ENCODE results near the gene TBX10. TPM values are rescaled to one million over a fixed set of nuclear protein-coding genes. Genes with fewer than 3 reads are reported as not detected.
"Not testable (repeated sequence)": the region's sequence is repeated elsewhere in the genome, so short reads cannot be mapped to it uniquely, and the experiment has no call there.

Gene TBX10
- total RNA-seq, 2 experiments from 2014 or later, result not detected

GRCh38 chr11:67637441-67637840 lies 2.1 kb downstream of the TBX10 start:
- CTCF ChIA-PET; H3K9me3 Mint-ChIP-seq; POLR2A ChIA-PET; H3K27ac Mint-ChIP-seq; DNase-seq; H3K4me1 Mint-ChIP-seq; H3K36me3 Mint-ChIP-seq (ENCODE audit: low read depth); H3K27me3 Mint-ChIP-seq; H3K4me3 Mint-ChIP-seq: not testable (repeated sequence)

GRCh38 chr11:67636962-67637361 lies 2.6 kb downstream of the TBX10 start:
- Mint-ChIP-seq H3K4me3 (no peak overlapping the region), H3K9me3 (no peaks in the 10 kb centered on the region), H3K4me1 (peaks cover 9% of the 10 kb centered on the region), H3K36me3 (ENCODE audit: low read depth) (no peaks in the 10 kb centered on the region), H3K27ac (no peak overlapping the region), H3K27me3 (no peaks in the 10 kb centered on the region)
- CTCF ChIA-PET, result interaction anchor here (1.0 to 1.4 kb wide), 2 partner anchors 13 to 18 kb away, joined by 3 to 4 read pairs; no protein-coding TSS in a partner anchor
- DNase-seq, result no peak
- POLR2A ChIA-PET, result interaction anchor here (1.6 kb wide), 1 partner anchor 23 kb away, joined by 3 read pairs; no protein-coding TSS in a partner anchor

GRCh38 chr11:67635231-67635521 lies 4.4 kb downstream of the TBX10 start:
- ChIA-PET CTCF (interaction anchor here (1.2 kb wide), 1 partner anchor 22 kb away, joined by 8 read pairs; no protein-coding TSS in a partner anchor), POLR2A (interaction anchor here (1.0 kb wide), 1 partner anchor 11 kb away, joined by 5 read pairs; no protein-coding TSS in a partner anchor)
- Mint-ChIP-seq H3K9me3 (no peaks in the 10 kb centered on the region), H3K27me3 (no peaks in the 10 kb centered on the region), H3K4me1 (peaks cover 18% of the 10 kb centered on the region), H3K4me3 (no peak overlapping the region), H3K27ac (no peak overlapping the region), H3K36me3 (ENCODE audit: low read depth) (no peaks in the 10 kb centered on the region)
- DNase-seq, result no peak

GRCh38 chr11:67634366-67635230 lies 5.0 kb downstream of the TBX10 start:
- H3K27ac Mint-ChIP-seq, result no peak overlapping the region
- no peak overlapping the region for H3K4me3 Mint-ChIP-seq
- ChIA-PET CTCF (no interaction called here), POLR2A (interaction anchor here (1.0 kb wide), 1 partner anchor 11 kb away, joined by 5 read pairs; no protein-coding TSS in a partner anchor)
- no peaks in the 10 kb centered on the region for H3K36me3 Mint-ChIP-seq (ENCODE audit: low read depth)
- DNase-seq, result no peak
- H3K27me3 Mint-ChIP-seq, result no peaks in the 10 kb centered on the region
- H3K9me3 Mint-ChIP-seq, result no peaks in the 10 kb centered on the region
- peaks cover 18% of the 10 kb centered on the region for H3K4me1 Mint-ChIP-seq

GRCh38 chr11:67633758-67634365 lies 5.7 kb downstream of the TBX10 start:
- no peaks in the 10 kb centered on the region for H3K27me3 Mint-ChIP-seq
- H3K4me1 Mint-ChIP-seq, result peaks cover 22% of the 10 kb centered on the region
- H3K27ac Mint-ChIP-seq, result no peak overlapping the region
- no peak overlapping the region for H3K4me3 Mint-ChIP-seq
- no peaks in the 10 kb centered on the region for H3K9me3 Mint-ChIP-seq
- no peaks in the 10 kb centered on the region for H3K36me3 Mint-ChIP-seq (ENCODE audit: low read depth)
- ChIA-PET CTCF (no interaction called here), POLR2A (no interaction called here)
- DNase-seq, result no peak

GRCh38 chr11:67632982-67633755 lies 6.4 kb downstream of the TBX10 start:
- no peaks in the 10 kb centered on the region for H3K36me3 Mint-ChIP-seq (ENCODE audit: low read depth)
- no peak overlapping the region for H3K4me3 Mint-ChIP-seq
- DNase-seq, result no peak
- ChIA-PET CTCF (interaction anchor here (1.8 kb wide), 1 partner anchor 26 kb away, joined by 6 read pairs; no protein-coding TSS in a partner anchor), POLR2A (interaction anchor here (0.6 to 5.6 kb wide), 2 partner anchors 15 to 20 kb away, joined by 3 to 38 read pairs; no protein-coding TSS in a partner anchor)
- no peaks in the 10 kb centered on the region for H3K9me3 Mint-ChIP-seq
- no peaks in the 10 kb centered on the region for H3K27me3 Mint-ChIP-seq
- H3K27ac Mint-ChIP-seq, result no peak overlapping the region
- H3K4me1 Mint-ChIP-seq, result peaks cover 27% of the 10 kb centered on the region

GRCh38 chr11:67632175-67632981 lies 7.2 kb downstream of the TBX10 start:
- no peaks in the 10 kb centered on the region for H3K27me3 Mint-ChIP-seq
- H3K27ac Mint-ChIP-seq, result no peak overlapping the region
- ChIA-PET POLR2A (interaction anchor here (0.6 to 5.6 kb wide), 2 partner anchors 14 to 19 kb away, joined by 3 to 38 read pairs; no protein-coding TSS in a partner anchor), CTCF (interaction anchor here (1.8 kb wide), 1 partner anchor 27 kb away, joined by 6 read pairs; no protein-coding TSS in a partner anchor)
- peaks cover 28% of the 10 kb centered on the region for H3K4me1 Mint-ChIP-seq
- H3K9me3 Mint-ChIP-seq, result no peaks in the 10 kb centered on the region
- peak overlapping the region; percentile 39 for H3K4me3 Mint-ChIP-seq
- no peaks in the 10 kb centered on the region for H3K36me3 Mint-ChIP-seq (ENCODE audit: low read depth)
- DNase-seq, result no peak

GRCh38 chr11:67631853-67632174 lies 7.7 kb downstream of the TBX10 start:
- Mint-ChIP-seq H3K4me3 (peak overlapping the region; percentile 39), H3K9me3 (no peaks in the 10 kb centered on the region)

GRCh38 chr11:67631411-67631810 lies 8.2 kb downstream of the TBX10 start:
- Mint-ChIP-seq H3K4me3 (peak overlapping the region; percentile 76), H3K4me1 (peaks cover 23% of the 10 kb centered on the region), H3K27me3 (no peaks in the 10 kb centered on the region), H3K27ac (peak overlapping the region; percentile 77), H3K36me3 (ENCODE audit: low read depth) (no peaks in the 10 kb centered on the region), H3K9me3 (no peaks in the 10 kb centered on the region)
- no peak for DNase-seq
- ChIA-PET CTCF (interaction anchor here (1.8 to 4.3 kb wide), 3 partner anchors 16 to 28 kb away, joined by 6 to 57 read pairs (median 25); no protein-coding TSS in a partner anchor), POLR2A (interaction anchor here (3.2 to 5.6 kb wide), 2 partner anchors 15 to 18 kb away, joined by 17 to 38 read pairs; no protein-coding TSS in a partner anchor)

More at GRCh38 chr11:67631853-67632174, 7.7 kb downstream of the TBX10 start:
- ChIA-PET CTCF (interaction anchor here (1.8 to 4.3 kb wide), 3 partner anchors 16 to 27 kb away, joined by 6 to 57 read pairs (median 25); no protein-coding TSS in a partner anchor), POLR2A (interaction anchor here (5.6 kb wide), 1 partner anchor 18 kb away, joined by 38 read pairs; no protein-coding TSS in a partner anchor)
- Mint-ChIP-seq H3K36me3 (ENCODE audit: low read depth) (no peaks in the 10 kb centered on the region), H3K27me3 (no peaks in the 10 kb centered on the region), H3K27ac (no peak overlapping the region), H3K4me1 (peaks cover 24% of the 10 kb centered on the region)
- DNase-seq, result no peak

GRCh38 chr11:67630943-67631331 lies 8.6 kb downstream of the TBX10 start:
- no peak for DNase-seq
- Mint-ChIP-seq H3K4me3 (peak overlapping the region; percentile 76), H3K36me3 (ENCODE audit: low read depth) (no peaks in the 10 kb centered on the region), H3K4me1 (peaks cover 23% of the 10 kb centered on the region), H3K27ac (peak overlapping the region; percentile 77), H3K9me3 (no peaks in the 10 kb centered on the region), H3K27me3 (no peaks in the 10 kb centered on the region)
- ChIA-PET CTCF (interaction anchor here (1.4 to 4.3 kb wide), 7 partner anchors 13 to 391 kb away, joined by 4 to 57 read pairs (median 11); no protein-coding TSS in a partner anchor), POLR2A (interaction anchor here (1.0 to 5.6 kb wide), 7 partner anchors 16 to 229 kb away, joined by 3 to 38 read pairs (median 5); partner anchors contain the start of genes ACY3 and PPP1CA)

- DNase-seq, result peak; percentile 98
- ChIA-PET POLR2A (interaction anchor here (0.7 to 5.6 kb wide), 11 partner anchors 9 to 391 kb away, joined by 3 to 38 read pairs (median 3); partner anchors contain the start of genes ACY3 and PPP1CA), CTCF (interaction anchor here (0.7 to 4.3 kb wide), 17 partner anchors 10 to 390 kb away, joined by 3 to 57 read pairs (median 6); partner anchors contain the start of genes ACY3 and PPP1CA)
- Mint-ChIP-seq H3K4me1 (peaks cover 23% of the 10 kb centered on the region), H3K9me3 (no peaks in the 10 kb centered on the region), H3K36me3 (ENCODE audit: low read depth) (no peaks in the 10 kb centered on the region), H3K27me3 (no peaks in the 10 kb centered on the region), H3K4me3 (peak overlapping the region; percentile 82), H3K27ac (peak overlapping the region; percentile 93)
Measured at GRCh38 chr11:67630228-67630942, 9.2 kb downstream of the TBX10 start.
